Activated T-helper 2 cell treated with anti-CD3 and anti-CD28 coated beads, Interferon-gamma antibody, Interleukin-2, Interleukin-4, amounts not matched to agents 10 μg/mL and 5 μg/mL and 100 μg/mL, durations not matched to agents 14 hours and 24 hours and 36 hours (primary cell): ENCODE data around the gene OLA1. TPM values are rescaled to one million over a fixed set of nuclear protein-coding genes. Genes with fewer than 3 reads are reported as not detected.

ENCODE experiments used
- DNase-seq: peaks from one replicate; pipeline ENCODE4 v3.0.0; 2021; ENCODE audit warnings: low spot score
- H3K27ac Mint-ChIP-seq: one replicate; pipeline ENCODE4 v1.8.0; 2021; ENCODE audit warnings: mixed read lengths
- H3K27me3 Mint-ChIP-seq: one replicate; pipeline ENCODE4 v1.8.0; 2021; ENCODE audit warnings: low read depth, mixed read lengths
- H3K36me3 Mint-ChIP-seq: one replicate; pipeline ENCODE4 v1.8.0; 2021; ENCODE audit warnings: low read depth, mixed read lengths
- H3K4me1 Mint-ChIP-seq: one replicate; pipeline ENCODE4 v1.8.0; 2021; ENCODE audit warnings: low read depth, mixed read lengths
- H3K4me3 Mint-ChIP-seq: one replicate; pipeline ENCODE4 v1.8.0; 2021; ENCODE audit warnings: low read depth, mild to moderate bottlenecking, moderate library complexity, mixed read lengths
- H3K9me3 Mint-ChIP-seq: one replicate; pipeline ENCODE4 v1.8.0; 2021; ENCODE audit warnings: mixed read lengths
- intact Hi-C: fragments of 100-400 bp; cut with micrococcal nuclease; formaldehyde crosslinking; loops from one replicate; pipeline ENCODE4 v1.15.1; 2023
- total RNA-seq: library from RNA; stranded (reverse); gene quantifications from 2 replicates; pipeline ENCODE4 v1.2.3, GENCODE V29; 2022

Gene OLA1
- total RNA-seq, 1 donor from 2014 or later = 150 TPM

DNA sequence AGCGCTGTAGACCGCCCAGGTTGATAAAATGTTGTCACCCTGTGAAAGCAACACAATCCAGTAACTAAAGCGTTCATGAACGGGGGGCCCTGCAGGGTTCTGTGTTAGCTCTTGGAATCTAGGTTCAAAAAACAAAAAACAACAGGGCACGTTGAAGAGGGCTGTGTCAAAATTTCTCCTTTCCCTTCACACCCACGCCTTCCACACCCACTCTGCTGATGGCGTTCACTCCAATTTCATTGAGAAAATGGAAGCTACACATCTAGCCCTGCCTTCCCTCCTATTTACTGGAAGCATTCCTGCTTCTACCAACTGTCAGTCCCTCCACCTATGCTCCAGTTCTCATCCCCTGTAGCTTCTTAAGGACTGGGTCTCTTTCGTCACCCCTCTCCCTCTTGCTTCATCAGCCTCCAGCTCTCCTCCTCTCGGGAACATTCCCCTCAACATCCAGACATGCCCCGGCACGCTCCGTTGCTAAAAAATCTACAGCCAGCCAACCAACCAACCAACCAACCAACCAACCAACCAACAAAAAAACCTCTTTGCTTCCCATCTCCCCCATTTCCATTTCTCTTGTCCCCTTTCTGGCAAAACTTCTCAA lies 184.7 kb downstream of the OLA1 start:
- H3K4me3 Mint-ChIP-seq = no peak overlapping the region
- no peak for DNase-seq
- H3K27me3 Mint-ChIP-seq = peaks cover 5% of the 10 kb centered on the region
- H3K4me1 Mint-ChIP-seq = no peaks in the 10 kb centered on the region
- intact Hi-C loops = no loop called here
- no peaks in the 10 kb centered on the region for H3K36me3 Mint-ChIP-seq
- H3K27ac Mint-ChIP-seq = no peak overlapping the region
- H3K9me3 Mint-ChIP-seq = peaks cover 13% of the 10 kb centered on the region

- no peaks in the 10 kb centered on the region for H3K4me1 Mint-ChIP-seq
- H3K36me3 Mint-ChIP-seq = no peaks in the 10 kb centered on the region
- H3K27me3 Mint-ChIP-seq = peaks cover 7% of the 10 kb centered on the region
- no peak for DNase-seq
- H3K9me3 Mint-ChIP-seq = peaks cover 14% of the 10 kb centered on the region
- H3K27ac Mint-ChIP-seq = no peak overlapping the region
- intact Hi-C loops = no loop called here
- H3K4me3 Mint-ChIP-seq = no peak overlapping the region
Observed at GRCh38 chr2:174062934-174063333, 185.4 kb downstream of the OLA1 start.

- Mint-ChIP-seq H3K4me1 (no peaks in the 10 kb centered on the region), H3K9me3 (peaks cover 14% of the 10 kb centered on the region), H3K36me3 (no peaks in the 10 kb centered on the region), H3K27ac (no peak overlapping the region), H3K27me3 (peaks cover 3% of the 10 kb centered on the region), H3K4me3 (no peak overlapping the region)
- DNase-seq = no peak
- intact Hi-C loops = no loop called here
Observed at GRCh38 chr2:174059884-174060244, 188.5 kb downstream of the OLA1 start.

DNA sequence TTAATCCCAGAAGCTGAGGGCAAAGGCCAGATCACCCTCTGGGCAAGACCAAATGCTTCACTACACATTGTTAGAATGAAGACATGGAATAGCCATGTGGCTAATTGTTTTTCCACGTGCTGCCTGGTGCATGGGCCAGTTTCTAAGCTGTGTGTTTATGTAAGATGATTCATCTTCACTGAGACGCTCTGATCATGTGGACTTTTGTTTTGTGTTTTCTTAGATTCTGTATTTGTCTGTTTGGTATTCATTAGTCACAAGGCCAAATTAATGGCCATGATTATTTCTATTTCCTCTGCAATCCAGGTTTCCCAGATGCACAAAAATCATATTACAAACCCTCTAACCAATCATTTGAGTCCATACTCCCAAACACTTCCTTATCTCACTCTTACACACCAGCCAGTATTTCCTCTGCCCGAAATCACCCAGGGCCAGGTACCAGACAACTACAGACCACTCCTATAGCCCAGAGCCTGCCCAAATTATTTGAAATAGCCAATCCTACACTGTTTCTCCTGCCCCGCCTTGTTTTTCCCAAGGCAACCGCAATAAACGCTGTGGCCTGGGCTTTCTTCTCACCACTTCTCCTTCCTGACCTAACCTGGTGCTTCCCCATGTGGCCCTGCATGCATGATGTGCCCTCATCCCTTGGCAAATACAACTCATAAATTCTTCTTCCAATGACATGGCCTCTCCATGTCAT lies 189.0 kb downstream of the OLA1 start:
- Mint-ChIP-seq H3K27me3 (peaks cover 3% of the 10 kb centered on the region), H3K36me3 (no peaks in the 10 kb centered on the region), H3K4me1 (no peaks in the 10 kb centered on the region), H3K9me3 (peaks cover 14% of the 10 kb centered on the region), H3K4me3 (no peak overlapping the region), H3K27ac (no peak overlapping the region)
- intact Hi-C loops = no loop called here
- DNase-seq = no peak

DNA sequence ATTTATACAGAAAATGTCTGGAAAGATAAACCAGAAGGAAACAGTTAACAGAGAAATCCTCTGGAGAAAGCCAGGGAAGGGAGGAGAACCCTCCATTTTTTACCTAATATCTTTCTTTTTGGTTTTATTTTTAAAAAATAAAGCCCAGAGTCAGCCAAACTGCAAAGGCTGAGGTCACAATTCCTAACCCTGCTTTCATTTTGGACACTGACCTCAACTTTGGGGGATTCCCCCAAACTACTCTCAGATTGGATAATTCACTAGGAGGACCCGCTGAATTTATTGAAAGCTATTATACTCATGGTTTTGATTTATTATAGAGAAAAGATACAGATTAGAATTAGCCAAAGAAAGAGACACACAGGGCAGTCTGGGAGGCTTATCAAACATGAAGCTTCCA lies 189.9 kb downstream of the OLA1 start:
- H3K27ac Mint-ChIP-seq = no peak overlapping the region
- H3K4me3 Mint-ChIP-seq = no peak overlapping the region
- intact Hi-C loops = no loop called here
- H3K27me3 Mint-ChIP-seq = peaks cover 6% of the 10 kb centered on the region
- no peaks in the 10 kb centered on the region for H3K4me1 Mint-ChIP-seq
- H3K9me3 Mint-ChIP-seq = peaks cover 14% of the 10 kb centered on the region
- no peaks in the 10 kb centered on the region for H3K36me3 Mint-ChIP-seq
- DNase-seq = no peak

DNA sequence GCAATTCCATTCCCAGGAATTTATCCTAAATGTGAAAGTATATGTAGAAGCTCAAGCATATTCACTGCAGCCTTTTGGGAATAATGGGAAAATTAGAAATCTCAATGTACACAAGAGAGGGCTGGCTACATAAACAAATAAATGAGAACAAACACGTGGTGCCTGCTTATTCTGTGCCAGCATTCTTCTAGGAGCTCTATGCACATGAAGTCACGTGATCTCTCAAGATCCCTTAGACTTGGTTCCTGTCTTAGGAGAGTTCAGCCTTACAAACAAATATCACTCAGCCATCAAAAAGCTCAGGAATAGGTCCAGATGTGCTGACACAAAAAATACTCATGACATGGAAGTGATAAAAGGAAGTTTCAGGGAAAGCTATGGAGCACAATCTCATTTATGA lies 190.3 kb downstream of the OLA1 start:
- no peak overlapping the region for H3K4me3 Mint-ChIP-seq
- no peaks in the 10 kb centered on the region for H3K4me1 Mint-ChIP-seq
- H3K27ac Mint-ChIP-seq = no peak overlapping the region
- DNase-seq = no peak
- H3K36me3 Mint-ChIP-seq = no peaks in the 10 kb centered on the region
- H3K27me3 Mint-ChIP-seq = peaks cover 6% of the 10 kb centered on the region
- intact Hi-C loops = no loop called here
- peaks cover 14% of the 10 kb centered on the region for H3K9me3 Mint-ChIP-seq

DNA sequence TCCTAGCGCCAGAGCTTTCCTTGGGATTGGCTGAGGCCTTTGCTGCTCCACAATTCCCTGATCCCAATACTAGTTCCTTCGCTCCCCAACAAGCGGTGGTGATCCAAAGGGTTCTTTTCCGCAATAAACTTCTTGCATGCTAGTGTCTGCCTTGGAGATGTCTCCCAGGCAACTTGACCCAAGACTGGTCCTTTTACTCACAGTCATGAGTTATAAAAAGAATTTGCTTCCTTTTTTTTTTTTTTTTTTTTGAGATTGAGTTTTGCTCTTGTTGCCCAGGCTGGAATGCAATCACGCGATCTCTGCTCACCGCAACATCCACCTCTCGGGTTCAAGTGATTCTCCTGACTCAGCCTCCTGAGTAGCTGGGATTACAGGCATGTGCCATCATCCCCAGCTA lies 193.4 kb downstream of the OLA1 start:
- peaks cover 14% of the 10 kb centered on the region for H3K9me3 Mint-ChIP-seq
- no peak overlapping the region for H3K4me3 Mint-ChIP-seq
- DNase-seq = no peak
- H3K27me3 Mint-ChIP-seq = peaks cover 16% of the 10 kb centered on the region
- intact Hi-C loops = no loop called here
- no peaks in the 10 kb centered on the region for H3K36me3 Mint-ChIP-seq
- H3K4me1 Mint-ChIP-seq = no peaks in the 10 kb centered on the region
- no peak overlapping the region for H3K27ac Mint-ChIP-seq

- peaks cover 1% of the 10 kb centered on the region for H3K9me3 Mint-ChIP-seq
- peaks cover 16% of the 10 kb centered on the region for H3K27me3 Mint-ChIP-seq
- H3K4me3 Mint-ChIP-seq = no peak overlapping the region
- intact Hi-C loops = no loop called here
- no peaks in the 10 kb centered on the region for H3K36me3 Mint-ChIP-seq
- H3K4me1 Mint-ChIP-seq = no peaks in the 10 kb centered on the region
- DNase-seq = no peak
- no peak overlapping the region for H3K27ac Mint-ChIP-seq
Observed at GRCh38 chr2:174053355-174054151, 194.8 kb downstream of the OLA1 start.

GRCh38 chr2:174052584-174052976 lies 195.8 kb downstream of the OLA1 start:
- H3K27me3 Mint-ChIP-seq = peaks cover 14% of the 10 kb centered on the region
- intact Hi-C loops = no loop called here
- H3K36me3 Mint-ChIP-seq = no peaks in the 10 kb centered on the region
- H3K4me3 Mint-ChIP-seq = no peak overlapping the region
- no peak overlapping the region for H3K27ac Mint-ChIP-seq
- H3K9me3 Mint-ChIP-seq = no peaks in the 10 kb centered on the region
- no peaks in the 10 kb centered on the region for H3K4me1 Mint-ChIP-seq
- no peak for DNase-seq

DNA sequence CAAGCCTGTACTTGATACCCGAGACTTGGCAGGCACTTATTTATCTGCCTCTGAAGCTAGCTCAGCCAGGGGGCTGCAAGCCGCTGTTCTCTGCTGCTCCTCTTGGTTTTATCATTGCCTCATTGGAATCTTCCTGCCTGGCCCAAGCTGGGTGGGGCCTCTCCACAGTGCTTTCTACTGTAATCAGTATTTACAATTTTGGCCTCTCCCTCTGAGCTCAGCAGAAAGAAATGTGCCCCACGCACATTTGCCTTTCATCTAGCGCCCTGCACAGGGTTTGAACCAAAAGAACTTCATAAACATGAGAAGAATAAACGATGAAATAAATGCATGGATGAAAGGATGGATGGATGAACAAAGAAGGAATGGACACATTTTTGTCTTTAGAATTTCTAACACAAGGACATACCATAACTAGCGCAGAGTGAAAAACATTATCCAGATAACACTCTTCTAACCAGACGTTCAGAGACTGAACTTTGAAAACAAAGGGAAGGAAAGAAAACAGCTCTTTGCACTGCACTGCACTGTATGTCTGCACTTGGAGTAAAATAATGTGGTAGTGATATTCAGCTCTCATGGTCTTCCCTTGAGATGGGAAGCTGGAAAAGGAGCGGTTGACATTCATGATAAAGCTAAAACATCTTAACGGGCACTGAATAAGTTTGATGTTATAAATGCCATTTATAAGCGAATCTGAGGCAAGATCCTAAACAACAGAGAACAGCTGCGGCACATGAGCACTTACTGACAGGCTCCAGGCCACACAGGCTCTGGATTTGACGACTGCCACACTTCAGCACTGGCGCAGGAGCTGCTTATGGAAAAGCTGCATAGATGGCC lies 196.4 kb downstream of the OLA1 start:
- intact Hi-C loops = no loop called here
- DNase-seq = no peak
- Mint-ChIP-seq H3K9me3 (no peaks in the 10 kb centered on the region), H3K4me3 (no peak overlapping the region), H3K27ac (no peak overlapping the region), H3K36me3 (no peaks in the 10 kb centered on the region), H3K4me1 (no peaks in the 10 kb centered on the region), H3K27me3 (peaks cover 14% of the 10 kb centered on the region)

GRCh38 chr2:174051068-174051467 lies 197.3 kb downstream of the OLA1 start:
- no peak overlapping the region for H3K27ac Mint-ChIP-seq
- H3K4me1 Mint-ChIP-seq = no peaks in the 10 kb centered on the region
- H3K4me3 Mint-ChIP-seq = no peak overlapping the region
- peaks cover 14% of the 10 kb centered on the region for H3K27me3 Mint-ChIP-seq
- DNase-seq = no peak
- intact Hi-C loops = no loop called here
- no peaks in the 10 kb centered on the region for H3K9me3 Mint-ChIP-seq
- no peaks in the 10 kb centered on the region for H3K36me3 Mint-ChIP-seq

DNA sequence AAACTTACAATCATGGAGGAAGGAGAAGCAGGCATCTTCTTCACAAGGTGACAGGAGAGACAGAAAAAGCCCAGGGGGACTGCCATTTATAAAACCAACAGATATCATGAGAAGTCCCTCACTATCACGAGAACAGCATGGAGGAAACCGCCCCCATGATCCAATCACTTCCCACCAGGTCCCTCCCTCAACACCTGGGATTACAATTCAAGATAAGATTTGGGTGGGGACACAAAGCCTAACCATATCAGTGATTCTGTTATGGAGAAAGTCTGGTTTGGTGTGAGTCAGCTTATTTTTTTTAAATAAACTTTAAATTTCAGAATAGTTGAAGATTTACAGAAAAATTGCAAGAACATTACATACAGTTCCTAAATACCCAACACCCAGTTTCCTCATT lies 198.4 kb downstream of the OLA1 start:
- intact Hi-C loops = no loop called here
- H3K9me3 Mint-ChIP-seq = no peaks in the 10 kb centered on the region
- H3K36me3 Mint-ChIP-seq = no peaks in the 10 kb centered on the region
- no peak overlapping the region for H3K4me3 Mint-ChIP-seq
- no peak overlapping the region for H3K27ac Mint-ChIP-seq
- H3K4me1 Mint-ChIP-seq = no peaks in the 10 kb centered on the region
- no peak for DNase-seq
- peaks cover 14% of the 10 kb centered on the region for H3K27me3 Mint-ChIP-seq
